Cardiac fibroblast (primary cell): ENCODE measurements around the gene NUB1.
"Not testable (repeated sequence)": the region's sequence is repeated elsewhere in the genome, so short reads cannot be mapped to it uniquely, and the experiment has no call there.

ENCODE experiments used
- DNase-seq, 2 donors: peaks; one replicate each; pipeline versions ENCODE4 v3.0.0 to v3.0.0-alpha.2; 2010; ENCODE audit warnings: low read depth in 2 of 2
- H3K4me3 ChIP-seq, 2 donors: replicated peaks in 1 of 2; 1 replicate in 1 of 2; 2 replicates in 1 of 2; pipeline ENCODE4 v1.5.1; 2011; ENCODE audit warnings: low read depth in 2 of 2, low read length in 2 of 2, mild to moderate bottlenecking in 2 of 2, moderate library complexity in 1 of 2
- TF ChIP-seq, protein P1 (sequence below): IDR thresholded peaks from one replicate; pipeline ENCODE4 v1.5.1; 2011; ENCODE audit warnings: low read depth, mild to moderate bottlenecking, low read length, inconsistent platforms

The NUB1 gene

DNA sequence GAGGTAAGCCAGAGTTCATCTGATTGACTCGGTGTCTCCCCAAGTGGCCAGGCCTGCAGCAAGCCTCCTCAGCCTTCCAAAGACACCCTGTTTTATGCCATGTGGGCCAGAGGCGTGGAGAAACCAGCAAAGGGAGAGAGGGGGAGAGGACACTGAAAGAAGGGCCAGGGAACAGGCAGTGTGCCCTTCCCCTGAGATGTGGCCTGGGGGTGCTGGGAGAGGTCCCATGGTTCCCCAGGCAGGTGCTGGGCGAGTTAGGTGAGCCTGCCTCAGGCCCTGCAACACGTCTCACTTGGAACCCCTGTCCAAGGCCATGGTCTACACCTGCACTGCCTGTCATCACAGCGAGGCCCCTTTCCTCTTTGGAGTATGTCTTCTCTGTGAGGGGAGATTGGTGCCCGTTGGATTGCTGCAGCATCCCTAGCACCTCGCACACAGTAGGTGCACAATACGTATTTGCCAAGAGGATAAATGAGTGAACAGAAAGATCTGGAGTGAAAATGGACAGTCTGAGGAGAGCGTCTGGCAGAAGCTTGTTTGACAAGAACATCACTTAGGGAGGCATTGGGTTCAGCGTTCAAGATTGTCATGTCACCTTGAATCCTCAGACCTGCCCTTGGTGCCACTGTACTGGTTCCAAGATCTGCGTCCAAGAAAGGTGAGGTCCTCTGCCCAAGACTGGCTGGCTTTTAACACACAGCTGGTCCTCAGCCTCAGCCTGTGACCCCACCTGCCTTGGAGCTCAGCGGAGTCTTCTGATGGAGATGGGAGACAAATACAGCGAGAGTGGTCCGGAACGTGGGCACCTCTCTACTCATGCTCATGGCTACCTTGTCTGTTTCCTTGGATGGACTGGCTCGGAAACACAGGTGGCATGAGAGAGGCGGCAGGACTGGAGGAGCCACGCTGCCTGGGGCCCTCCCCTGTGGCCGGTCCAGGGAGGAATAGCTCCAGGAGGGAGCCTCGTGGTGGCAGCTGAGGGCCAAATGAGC is 39.8 kb upstream of the NUB1 start:
- H3K4me3 ChIP-seq = no peak overlapping the region
- no peak for DNase-seq
- TF ChIP-seq, protein P1, sequence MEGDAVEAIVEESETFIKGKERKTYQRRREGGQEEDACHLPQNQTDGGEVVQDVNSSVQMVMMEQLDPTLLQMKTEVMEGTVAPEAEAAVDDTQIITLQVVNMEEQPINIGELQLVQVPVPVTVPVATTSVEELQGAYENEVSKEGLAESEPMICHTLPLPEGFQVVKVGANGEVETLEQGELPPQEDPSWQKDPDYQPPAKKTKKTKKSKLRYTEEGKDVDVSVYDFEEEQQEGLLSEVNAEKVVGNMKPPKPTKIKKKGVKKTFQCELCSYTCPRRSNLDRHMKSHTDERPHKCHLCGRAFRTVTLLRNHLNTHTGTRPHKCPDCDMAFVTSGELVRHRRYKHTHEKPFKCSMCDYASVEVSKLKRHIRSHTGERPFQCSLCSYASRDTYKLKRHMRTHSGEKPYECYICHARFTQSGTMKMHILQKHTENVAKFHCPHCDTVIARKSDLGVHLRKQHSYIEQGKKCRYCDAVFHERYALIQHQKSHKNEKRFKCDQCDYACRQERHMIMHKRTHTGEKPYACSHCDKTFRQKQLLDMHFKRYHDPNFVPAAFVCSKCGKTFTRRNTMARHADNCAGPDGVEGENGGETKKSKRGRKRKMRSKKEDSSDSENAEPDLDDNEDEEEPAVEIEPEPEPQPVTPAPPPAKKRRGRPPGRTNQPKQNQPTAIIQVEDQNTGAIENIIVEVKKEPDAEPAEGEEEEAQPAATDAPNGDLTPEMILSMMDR = no peak

DNA sequence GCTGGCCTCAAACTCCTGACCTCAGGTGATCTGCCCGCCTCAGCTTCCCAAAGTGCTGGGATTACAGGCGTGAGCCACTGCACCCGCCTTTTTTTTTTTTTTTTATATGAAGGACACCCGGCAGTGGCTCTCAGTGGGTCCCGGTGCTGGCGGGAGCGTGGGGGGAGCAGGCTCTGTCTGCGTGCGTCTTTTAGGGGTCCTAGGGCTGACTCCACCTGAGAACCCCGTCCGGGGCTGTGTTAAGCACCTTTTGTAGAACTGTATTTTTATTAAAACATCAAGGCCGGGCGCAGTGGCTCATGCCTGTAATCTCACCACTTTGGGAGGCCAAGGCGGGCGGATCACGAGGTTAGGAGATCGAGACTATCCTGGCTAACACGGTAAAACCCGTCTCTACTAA is 37.4 kb upstream of the NUB1 start:
- H3K4me3 ChIP-seq, DNase-seq: not testable (repeated sequence)

DNA sequence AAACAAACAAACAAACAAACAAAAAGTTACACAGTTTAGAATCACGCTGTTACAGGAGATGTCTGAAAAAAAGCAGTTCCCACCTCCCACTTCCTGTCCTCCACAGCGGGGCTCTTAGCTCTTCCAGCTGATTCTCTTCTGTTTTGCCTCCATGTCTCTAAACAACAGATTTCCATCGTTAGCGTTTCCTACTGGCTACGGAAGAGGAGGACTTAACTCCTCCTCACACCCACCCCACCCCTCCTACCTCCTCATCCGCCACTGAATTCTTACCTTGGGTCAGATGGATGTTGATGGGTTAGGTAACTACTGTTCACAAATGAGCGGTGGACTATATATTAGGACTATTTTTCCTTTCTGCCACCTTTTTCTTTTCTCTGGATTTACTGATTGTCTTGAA is 36.8 kb upstream of the NUB1 start:
- no peak overlapping the region for H3K4me3 ChIP-seq
- TF ChIP-seq, protein P1 = no peak
- DNase-seq = peak in 1 of 2 donors; percentile 30

DNA sequence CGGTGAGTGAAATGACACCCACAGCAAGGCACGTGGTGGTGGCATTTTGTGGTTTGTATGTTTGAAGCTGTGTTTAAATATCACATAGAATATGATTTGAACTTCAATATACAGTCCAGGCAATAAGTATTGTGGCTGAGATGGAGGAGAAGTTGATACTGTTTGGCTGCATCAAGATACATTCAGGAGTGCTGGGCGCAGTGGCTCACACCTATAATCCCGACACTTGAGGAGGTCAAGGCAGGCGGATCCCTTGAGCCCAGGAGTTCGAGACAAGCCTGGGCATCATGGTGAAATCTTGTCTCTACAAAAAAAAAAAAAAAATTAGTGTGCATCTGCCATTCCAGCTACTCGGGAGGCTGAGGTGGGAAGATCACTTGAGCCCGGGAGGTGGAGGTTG is 35.2 kb upstream of the NUB1 start:
- no peak for DNase-seq
- TF ChIP-seq, protein P1 = no peak
- no peak overlapping the region for H3K4me3 ChIP-seq

DNA sequence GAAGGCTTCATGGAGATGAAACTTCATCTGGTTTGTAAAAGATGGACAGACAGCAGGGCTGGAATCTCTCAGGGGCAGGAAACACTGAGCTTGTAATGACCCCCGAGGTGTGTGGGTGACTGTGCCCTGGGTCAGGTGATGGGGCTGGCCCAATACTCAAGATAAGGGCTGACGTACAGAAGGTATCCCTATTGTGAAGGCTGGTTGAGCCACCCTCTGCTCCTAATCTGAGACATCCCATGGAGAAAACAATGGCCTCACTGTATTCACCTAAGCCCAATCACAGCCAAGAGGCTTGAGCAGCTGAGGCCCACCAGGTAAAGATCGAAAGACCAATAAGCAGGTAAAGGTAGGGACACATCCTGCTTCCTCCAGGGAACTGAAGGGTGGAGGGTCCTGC is 34.8 kb upstream of the NUB1 start:
- TF ChIP-seq, protein P1 = no peak
- H3K4me3 ChIP-seq = no peak overlapping the region

DNA sequence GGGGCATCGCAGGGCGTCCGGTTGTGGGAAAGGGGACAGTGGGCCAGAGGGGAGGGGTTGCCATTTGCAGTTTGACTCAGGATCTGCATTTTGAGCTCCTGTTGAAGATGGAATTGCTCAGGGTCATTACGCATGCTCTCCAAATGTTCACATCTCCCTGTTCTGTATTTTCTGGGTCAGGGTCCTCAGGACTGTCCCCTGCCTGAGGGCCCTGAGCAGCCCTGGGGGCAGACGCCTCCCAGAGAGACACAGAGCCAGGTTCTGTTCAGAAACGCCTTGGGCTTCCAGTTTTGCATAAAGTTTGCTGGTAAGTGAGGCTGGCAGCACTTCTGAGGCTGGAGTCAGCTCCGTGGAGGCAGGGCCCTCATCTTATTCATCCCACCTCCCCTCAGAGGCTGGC is 34.1 kb upstream of the NUB1 start:
- DNase-seq = no peak
- TF ChIP-seq, protein P1 = no peak
- no peak overlapping the region for H3K4me3 ChIP-seq

More for the DNA sequence above, 34.8 kb upstream of the NUB1 start:
- no peak for DNase-seq

DNA sequence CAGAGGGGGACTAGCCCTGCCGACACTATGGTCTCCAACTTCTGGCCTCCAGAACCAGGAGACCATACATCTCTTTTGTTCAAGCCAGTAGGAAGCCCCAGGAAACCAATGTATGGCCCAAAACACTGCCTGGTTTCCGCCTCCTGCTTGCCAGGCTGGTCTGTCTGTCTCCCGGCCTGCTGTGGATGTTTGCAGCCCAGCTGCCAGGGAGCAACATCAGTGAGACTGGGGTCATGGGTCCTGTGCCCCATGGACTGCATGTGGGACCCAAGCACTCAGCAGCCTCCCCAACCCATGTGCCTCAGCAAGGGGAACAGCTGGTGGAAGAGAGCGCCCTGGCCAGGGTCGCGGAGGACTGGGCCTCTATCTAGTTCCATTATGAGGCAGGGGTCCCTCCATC is 33.4 kb upstream of the NUB1 start:
- no peak overlapping the region for H3K4me3 ChIP-seq
- TF ChIP-seq, protein P1 = no peak
- DNase-seq = no peak
